ENCODE data around the gene ARSG. TPM values are rescaled to one million over a fixed set of nuclear protein-coding genes. Genes with fewer than 3 reads are reported as not detected.

ARSG gene
- total and polyA plus RNA-seq, 2 of the 13 experiments (the other 11 are each of a cell fraction or from before 2014, with no cell fraction given) = 3.7 to 15.2 TPM

DNA sequence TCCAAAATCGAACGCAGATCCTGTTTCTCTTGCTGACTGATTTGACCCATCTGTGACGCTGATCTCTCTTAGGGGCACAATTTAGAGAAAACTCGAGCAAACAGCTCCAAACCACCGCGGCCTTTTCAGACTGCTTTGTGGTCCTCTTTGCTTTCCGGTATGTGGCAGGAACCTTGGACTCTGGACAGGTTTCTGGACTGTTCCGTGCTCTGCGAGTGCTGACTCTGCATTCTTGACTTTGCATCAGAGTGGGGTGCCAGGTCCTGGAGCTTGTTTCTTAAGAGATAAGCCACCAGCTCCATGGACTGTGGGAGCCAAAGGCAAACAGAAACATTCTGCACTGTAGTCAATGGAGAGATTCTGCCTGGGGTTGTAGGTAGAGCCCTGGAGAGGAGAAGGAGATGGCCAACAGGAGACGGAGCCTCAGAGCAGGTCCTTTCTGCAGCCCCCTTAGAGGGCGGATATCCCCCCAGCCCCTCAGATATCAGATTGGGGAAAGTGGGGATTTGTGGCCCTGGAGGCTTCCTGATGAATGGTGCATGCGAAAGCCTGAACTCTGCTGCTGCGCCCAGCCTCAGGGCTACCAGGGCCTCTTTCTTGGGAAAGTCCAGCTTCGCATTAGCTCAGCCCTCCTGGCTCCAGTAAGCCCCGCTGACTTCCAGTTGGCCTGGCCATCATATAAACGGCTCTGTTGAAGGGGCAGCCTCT lies 100.4 kb downstream of the ARSG start:
- H3K9ac ChIP-seq (ENCODE audit: insufficient read depth, low read depth, low read length) = peak overlapping the region; percentile 45
- POLR2A ChIA-PET = interaction anchor here (0.7 to 2.5 kb wide), 10 partner anchors 7 to 144 kb away, joined by 3 to 38 read pairs (median 7); partner anchors contain the start of genes AMZ2 and WIPI1
- TF ChIP-seq ZNF747 (CRISPR knock-in tag; IDR thresholded peaks at IDR 0.05; ENCODE audit: borderline replicate concordance) (peak; percentile 26; the same call in 1 of the 2 replicates), HIVEP1 (CRISPR knock-in tag; IDR thresholded peaks at IDR 0.05) (0 out of 2 replicates have a peak, but pooled peaks have one; percentile 26), ZNF598 (CRISPR knock-in tag; IDR thresholded peaks at IDR 0.05; ENCODE audit: borderline replicate concordance) (no peak), IRX3 (CRISPR knock-in tag; IDR thresholded peaks at IDR 0.05; ENCODE audit: borderline replicate concordance, low read depth) (no peak), ZNF44 (CRISPR knock-in tag; IDR thresholded peaks at IDR 0.05) (no peak), MIXL1 (CRISPR knock-in tag; IDR thresholded peaks at IDR 0.05) (peak; percentile 9; the same call in 1 of the 2 replicates), ZMYM2 (CRISPR knock-in tag; IDR thresholded peaks at IDR 0.05) (peak; percentile 90), MAFG (CRISPR knock-in tag; IDR thresholded peaks at IDR 0.05) (peak; percentile 95), GATAD2A (CRISPR knock-in tag; IDR thresholded peaks at IDR 0.05) (peak; percentile 96), ZSCAN12 (CRISPR knock-in tag; IDR thresholded peaks at IDR 0.05) (no peak), RARG (CRISPR knock-in tag; IDR thresholded peaks at IDR 0.05; ENCODE audit: low read depth) (no peak), GFI1 (CRISPR knock-in tag; IDR thresholded peaks at IDR 0.05; ENCODE audit: borderline replicate concordance) (peak; percentile 50; the same call in 1 of the 2 replicates), ZMYM4 (CRISPR knock-in tag; IDR thresholded peaks at IDR 0.05) (peak; percentile 81)
- TF ChIP-seq, protein P1, sequence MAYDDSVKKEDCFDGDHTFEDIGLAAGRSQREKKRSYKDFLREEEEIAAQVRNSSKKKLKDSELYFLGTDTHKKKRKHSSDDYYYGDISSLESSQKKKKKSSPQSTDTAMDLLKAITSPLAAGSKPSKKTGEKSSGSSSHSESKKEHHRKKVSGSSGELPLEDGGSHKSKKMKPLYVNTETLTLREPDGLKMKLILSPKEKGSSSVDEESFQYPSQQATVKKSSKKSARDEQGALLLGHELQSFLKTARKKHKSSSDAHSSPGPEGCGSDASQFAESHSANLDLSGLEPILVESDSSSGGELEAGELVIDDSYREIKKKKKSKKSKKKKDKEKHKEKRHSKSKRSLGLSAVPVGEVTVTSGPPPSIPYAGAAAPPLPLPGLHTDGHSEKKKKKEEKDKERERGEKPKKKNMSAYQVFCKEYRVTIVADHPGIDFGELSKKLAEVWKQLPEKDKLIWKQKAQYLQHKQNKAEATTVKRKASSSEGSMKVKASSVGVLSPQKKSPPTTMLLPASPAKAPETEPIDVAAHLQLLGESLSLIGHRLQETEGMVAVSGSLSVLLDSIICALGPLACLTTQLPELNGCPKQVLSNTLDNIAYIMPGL (CRISPR knock-in tag; IDR thresholded peaks at IDR 0.05; ENCODE audit: borderline replicate concordance in 1 of 2, low read depth in 1 of 2) = peak; percentile 30 to 43; a peak in 1 of 4 replicates
- TF ChIP-seq, protein P2, sequence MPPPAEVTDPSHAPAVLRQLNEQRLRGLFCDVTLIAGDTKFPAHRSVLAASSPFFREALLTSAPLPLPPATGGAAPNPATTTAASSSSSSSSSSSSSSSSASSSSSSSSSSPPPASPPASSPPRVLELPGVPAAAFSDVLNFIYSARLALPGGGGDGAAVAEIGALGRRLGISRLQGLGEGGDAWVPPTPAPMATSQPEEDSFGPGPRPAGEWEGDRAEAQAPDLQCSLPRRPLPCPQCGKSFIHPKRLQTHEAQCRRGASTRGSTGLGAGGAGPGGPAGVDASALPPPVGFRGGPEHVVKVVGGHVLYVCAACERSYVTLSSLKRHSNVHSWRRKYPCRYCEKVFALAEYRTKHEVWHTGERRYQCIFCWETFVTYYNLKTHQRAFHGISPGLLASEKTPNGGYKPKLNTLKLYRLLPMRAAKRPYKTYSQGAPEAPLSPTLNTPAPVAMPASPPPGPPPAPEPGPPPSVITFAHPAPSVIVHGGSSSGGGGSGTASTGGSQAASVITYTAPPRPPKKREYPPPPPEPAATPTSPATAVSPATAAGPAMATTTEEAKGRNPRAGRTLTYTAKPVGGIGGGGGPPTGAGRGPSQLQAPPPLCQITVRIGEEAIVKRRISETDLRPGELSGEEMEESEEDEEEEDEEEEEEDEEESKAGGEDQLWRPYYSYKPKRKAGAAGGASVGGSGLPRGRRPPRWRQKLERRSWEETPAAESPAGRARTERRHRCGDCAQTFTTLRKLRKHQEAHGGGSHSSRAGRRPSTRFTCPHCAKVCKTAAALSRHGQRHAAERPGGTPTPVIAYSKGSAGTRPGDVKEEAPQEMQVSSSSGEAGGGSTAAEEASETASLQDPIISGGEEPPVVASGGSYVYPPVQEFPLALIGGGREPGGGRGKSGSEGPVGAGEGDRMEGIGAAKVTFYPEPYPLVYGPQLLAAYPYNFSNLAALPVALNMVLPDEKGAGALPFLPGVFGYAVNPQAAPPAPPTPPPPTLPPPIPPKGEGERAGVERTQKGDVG (CRISPR knock-in tag; IDR thresholded peaks at IDR 0.05; ENCODE audit: borderline replicate concordance) = peak; percentile 73; the same call in 1 of the 2 replicates
- TF ChIP-seq, protein P3, sequence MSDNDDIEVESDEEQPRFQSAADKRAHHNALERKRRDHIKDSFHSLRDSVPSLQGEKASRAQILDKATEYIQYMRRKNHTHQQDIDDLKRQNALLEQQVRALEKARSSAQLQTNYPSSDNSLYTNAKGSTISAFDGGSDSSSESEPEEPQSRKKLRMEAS (IDR thresholded peaks at IDR 0.05) = peak; percentile 67; the same call in 1 of the 2 replicates
- TF ChIP-seq, protein P4, sequence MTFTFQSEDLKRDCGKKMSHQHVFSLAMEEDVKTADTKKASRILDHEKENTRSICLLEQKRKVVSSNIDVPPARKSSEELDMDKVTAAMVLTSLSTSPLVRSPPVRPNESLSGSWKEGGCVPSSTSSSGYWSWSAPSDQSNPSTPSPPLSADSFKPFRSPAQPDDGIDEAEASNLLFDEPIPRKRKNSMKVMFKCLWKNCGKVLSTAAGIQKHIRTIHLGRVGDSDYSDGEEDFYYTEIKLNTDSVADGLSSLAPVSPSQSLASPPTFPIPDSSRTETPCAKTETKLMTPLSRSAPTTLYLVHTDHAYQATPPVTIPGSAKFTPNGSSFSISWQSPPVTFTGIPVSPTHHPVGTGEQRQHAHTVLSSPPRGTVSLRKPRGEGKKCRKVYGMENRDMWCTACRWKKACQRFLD (CRISPR knock-in tag; IDR thresholded peaks at IDR 0.05; ENCODE audit: borderline replicate concordance) = 0 out of 2 replicates have a peak, but pooled peaks have one; percentile 24

More for the DNA sequence above, 100.4 kb downstream of the ARSG start:
- no peaks in the 10 kb centered on the region for H3K27me3 ChIP-seq (ENCODE audit: control insufficient read depth in 1 of 2, insufficient read depth in 2 of 2, low read length in 2 of 2)
- no peaks in the 10 kb centered on the region for H3K36me3 ChIP-seq (replicated peaks in 1 of 2; ENCODE audit: control insufficient read depth in 1 of 2, insufficient read depth in 2 of 2, low read length in 2 of 2)
- H4K20me1 ChIP-seq (ENCODE audit: insufficient read depth, low read length) = no peaks in the 10 kb centered on the region
- in situ Hi-C loops (cut with HindIII; ENCODE audit: extremely low pct_ligation_motif_present, low pct_unique_long_range_greater_than_20kb) (no loop called here), intact Hi-C loops (cut with micrococcal nuclease; ENCODE audit: unreplicated experiment) (loop anchor here (5.0 kb wide), 1 partner anchor 1094 kb away; no protein-coding TSS in a partner anchor)
- H3K79me2 ChIP-seq (ENCODE audit: insufficient read depth, low read length) = no peaks in the 10 kb centered on the region
- H3K27ac ChIP-seq (ENCODE audit: extremely low read length, insufficient read depth, low read length) = peak overlapping the region; percentile 73
- CTCF ChIA-PET (ENCODE audit: low intra/inter-chr PET ratio, low total read pairs) = no interaction called here
- peak; percentile 59 for FAIRE-seq
- peaks cover 5% of the 10 kb centered on the region; the same call in 1 of the 2 replicates for H3K9me3 ChIP-seq (ENCODE audit: low read length)
- BruUV-seq (replicated peaks) = no TSS peak
- peaks cover 89% of the 10 kb centered on the region for H3K4me1 ChIP-seq (ENCODE audit: insufficient read depth, low read length)
- H2AFZ ChIP-seq (ENCODE audit: low read length) = no peak overlapping the region
- DNase-seq (ENCODE audit: low spot score) = peak; percentile 84
- H3K4me2 ChIP-seq (ENCODE audit: low read depth, low read length) = peak overlapping the region; percentile 45
- peak; percentile 73 for ATAC-seq
- H3K4me3 ChIP-seq (replicated peaks in 1 of 3; ENCODE audit: insufficient read depth in 1 of 3, low read depth in 2 of 3, low read length in 3 of 3) = peak overlapping the region in 1 of 3 experiments; percentile 2; a peak in 2 of 6 replicates
- WGBS (ENCODE audit: low lambda C conversion rate) = 35% methylated on average over 14 of the region's 16 CpGs
